SH-SY5Y (cell line): ENCODE results near the gene FASTKD2.

ENCODE experiments used
- GATA2 ChIP-seq: IDR thresholded peaks from 2 replicates; pipeline ENCODE4 v1.6.1; 2011; ENCODE audit warnings: mild to moderate bottlenecking, low read depth, low read length
- GATA3 ChIP-seq: IDR thresholded peaks from 2 replicates; pipeline ENCODE4 v1.6.1; 2011; ENCODE audit warnings: low read depth, mild to moderate bottlenecking, low read length, moderate library complexity

The FASTKD2 gene

GRCh38 chr2:206765242-206766056, at the start of gene FASTKD2, which contains the start of gene MDH1B:
Gene FASTKD2, plus strand, starts transcription at chr2:206765606. Its CDS starts 1,088 bp downstream, at chr2:206766694.
Gene MDH1B, minus strand, starts transcription at chr2:206765328. Its CDS starts 57 bp downstream, at chr2:206765271.
- TF ChIP-seq GATA3 (no peak), GATA2 (no peak)

- TF ChIP-seq GATA3: peak; percentile 76
- peak; percentile 98 for TF ChIP-seq GATA2
Observed at GRCh38 chr2:206716623-206717022, 48.8 kb upstream of the FASTKD2 start.

- TF ChIP-seq GATA3: no peak
- no peak for TF ChIP-seq GATA2
Observed at GRCh38 chr2:206718296-206718695, 47.1 kb upstream of the FASTKD2 start, which contains the start of gene DYTN. Gene DYTN, minus strand, starts transcription at chr2:206718396. Its CDS starts 117 bp downstream, at chr2:206718279.

- TF ChIP-seq GATA2 (no peak), GATA3 (no peak)
Observed at GRCh38 chr2:206721256-206721920, 44.0 kb upstream of the FASTKD2 start.

GRCh38 chr2:206723288-206723687, 42.1 kb upstream of the FASTKD2 start:
- TF ChIP-seq GATA3 (no peak), GATA2 (no peak)

GRCh38 chr2:206727287-206727686, 38.1 kb upstream of the FASTKD2 start:
- TF ChIP-seq GATA3 (no peak), GATA2 (no peak)

GRCh38 chr2:206728277-206729199, 36.9 kb upstream of the FASTKD2 start:
- no peak for TF ChIP-seq GATA3
- TF ChIP-seq GATA2: no peak

- TF ChIP-seq GATA3 (no peak), GATA2 (no peak)
Observed at GRCh38 chr2:206733341-206733740, 32.1 kb upstream of the FASTKD2 start.

- TF ChIP-seq GATA2: no peak
- no peak for TF ChIP-seq GATA3
Observed at GRCh38 chr2:206736935-206737334, 28.5 kb upstream of the FASTKD2 start.

GRCh38 chr2:206739271-206739670, 26.1 kb upstream of the FASTKD2 start:
- TF ChIP-seq GATA2: no peak
- no peak for TF ChIP-seq GATA3

GRCh38 chr2:206740800-206741199, 24.6 kb upstream of the FASTKD2 start:
- TF ChIP-seq GATA2 (no peak), GATA3 (no peak)

- TF ChIP-seq GATA2 (no peak), GATA3 (no peak)
Observed at GRCh38 chr2:206756816-206757215, 8.6 kb upstream of the FASTKD2 start.

- TF ChIP-seq GATA2 (no peak), GATA3 (no peak)
Observed at GRCh38 chr2:206764673-206765241, 649 bp upstream of the FASTKD2 start.
